HG03025 (cell line): ENCODE measurements around the gene PTBP1.
"Not testable (repeated sequence)": the region's sequence is repeated elsewhere in the genome, so short reads cannot be mapped to it uniquely, and the experiment has no call there.

ENCODE experiments used
- ATAC-seq: cut with Tn5 transposase; IDR thresholded peaks from one replicate; pipeline ENCODE4 v1.9.1; 2021; ENCODE audit warnings: mild to moderate bottlenecking, moderate library complexity; ENCODE audit not compliant: unreplicated experiment, low FRiP score

The PTBP1 gene

DNA sequence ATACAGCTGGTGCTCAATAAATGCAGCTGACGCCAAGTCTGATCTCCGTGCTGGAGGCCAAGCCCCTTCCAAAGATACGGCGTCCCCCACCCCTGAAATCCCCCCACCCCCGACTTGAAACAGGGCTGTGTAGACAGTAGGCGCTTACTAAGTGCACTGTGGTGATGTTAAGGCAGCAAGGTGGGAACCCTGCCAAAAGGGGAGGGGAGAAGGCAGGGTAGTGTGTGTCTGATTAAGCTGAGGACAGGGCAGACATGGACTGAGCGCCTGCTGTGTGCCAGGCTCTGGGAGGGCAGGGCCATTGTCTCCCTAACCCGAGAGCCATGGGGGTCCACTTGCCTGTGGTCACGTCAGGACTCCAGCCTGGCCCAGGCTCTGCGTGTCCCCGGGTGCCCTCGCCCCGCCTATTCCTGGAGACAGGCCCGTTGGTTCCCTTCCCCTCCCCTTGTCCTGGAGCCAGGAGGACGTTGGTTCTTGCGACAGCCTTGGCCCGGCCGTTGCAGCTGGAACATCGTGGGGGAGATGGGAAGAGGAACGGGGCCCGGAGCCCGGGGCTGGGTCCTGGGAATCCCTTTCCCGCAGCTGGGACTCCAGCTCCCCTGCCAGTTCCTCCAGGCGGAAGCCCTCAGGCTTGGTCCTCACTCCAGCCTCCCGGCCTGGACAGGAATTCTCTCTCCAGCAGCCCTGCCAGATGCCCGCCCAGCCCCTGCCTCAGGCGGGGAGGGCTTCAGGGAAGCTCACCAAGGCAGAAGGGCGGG, 53.1 kb downstream of the PTBP1 start:
- ATAC-seq, result no peak

- ATAC-seq, result no peak
Observed at GRCh38 chr19:850979-851335, 53.7 kb downstream of the PTBP1 start.

DNA sequence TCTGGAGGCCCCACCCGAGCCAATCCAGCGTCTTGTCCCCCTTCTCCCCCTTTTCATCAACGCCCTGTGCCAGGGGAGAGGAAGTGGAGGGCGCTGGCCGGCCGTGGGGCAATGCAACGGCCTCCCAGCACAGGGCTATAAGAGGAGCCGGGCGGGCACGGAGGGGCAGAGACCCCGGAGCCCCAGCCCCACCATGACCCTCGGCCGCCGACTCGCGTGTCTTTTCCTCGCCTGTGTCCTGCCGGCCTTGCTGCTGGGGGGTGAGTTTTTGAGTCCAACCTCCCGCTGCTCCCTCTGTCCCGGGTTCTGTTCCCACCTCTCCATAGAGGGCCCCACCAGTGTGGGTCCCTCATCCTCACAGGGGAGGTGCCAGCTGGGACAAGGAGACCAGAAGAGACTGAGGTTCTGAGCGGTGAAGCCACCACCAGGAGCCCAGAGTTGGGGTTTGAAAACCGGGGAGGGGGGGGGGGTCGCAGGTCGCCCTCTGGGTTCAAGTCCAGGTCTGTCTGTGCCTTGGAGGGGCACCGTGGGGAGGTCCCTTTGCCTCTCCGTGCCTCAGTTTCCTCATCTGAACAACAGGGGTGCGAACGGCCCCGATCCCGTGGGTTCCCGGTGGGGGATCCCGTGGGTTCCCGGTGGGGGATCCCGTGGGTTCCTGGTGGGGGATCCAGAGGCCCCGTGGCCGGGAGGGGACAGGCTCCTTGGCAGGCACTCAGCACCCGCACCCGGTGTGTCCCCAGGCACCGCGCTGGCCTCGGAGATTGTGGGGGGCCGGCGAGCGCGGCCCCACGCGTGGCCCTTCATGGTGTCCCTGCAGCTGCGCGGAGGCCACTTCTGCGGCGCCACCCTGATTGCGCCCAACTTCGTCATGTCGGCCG, 55.1 kb downstream of the PTBP1 start, which contains the start of gene ELANE:
Gene ELANE (plus strand): TSS at position 168 of the 878 bp plus-strand sequence. CDS start 26 bp downstream, at position 194.
- ATAC-seq, result no peak

DNA sequence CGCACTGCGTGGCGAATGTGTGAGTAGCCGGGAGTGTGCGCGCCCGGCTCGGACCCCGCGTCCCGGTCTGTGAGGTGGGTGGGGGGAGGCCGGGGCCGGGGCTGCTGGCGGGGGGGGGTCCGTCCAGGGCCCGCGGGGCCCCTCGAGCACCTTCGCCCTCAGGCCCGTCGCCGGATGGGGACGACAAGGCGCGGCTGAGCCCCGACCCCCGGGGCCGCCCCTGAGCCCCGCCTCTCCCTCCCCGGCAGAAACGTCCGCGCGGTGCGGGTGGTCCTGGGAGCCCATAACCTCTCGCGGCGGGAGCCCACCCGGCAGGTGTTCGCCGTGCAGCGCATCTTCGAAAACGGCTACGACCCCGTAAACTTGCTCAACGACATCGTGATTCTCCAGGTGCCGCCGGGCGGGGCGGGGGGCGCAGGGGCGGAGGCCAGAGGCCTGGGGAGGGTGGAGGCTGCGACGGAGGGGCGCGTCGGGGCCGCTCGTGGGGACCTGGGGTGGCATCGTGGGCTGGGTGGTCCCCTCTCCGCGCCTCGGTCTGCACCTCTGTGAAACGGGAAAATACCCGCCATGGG, 55.8 kb downstream of the PTBP1 start:
- ATAC-seq, result no peak

- not testable (repeated sequence) for ATAC-seq
Observed at GRCh38 chr19:853614-854220, 56.5 kb downstream of the PTBP1 start.

GRCh38 chr19:854549-854948, 57.3 kb downstream of the PTBP1 start:
- ATAC-seq, result no peak

- ATAC-seq, result no peak
Observed at GRCh38 chr19:855142-855541, 57.9 kb downstream of the PTBP1 start.

DNA sequence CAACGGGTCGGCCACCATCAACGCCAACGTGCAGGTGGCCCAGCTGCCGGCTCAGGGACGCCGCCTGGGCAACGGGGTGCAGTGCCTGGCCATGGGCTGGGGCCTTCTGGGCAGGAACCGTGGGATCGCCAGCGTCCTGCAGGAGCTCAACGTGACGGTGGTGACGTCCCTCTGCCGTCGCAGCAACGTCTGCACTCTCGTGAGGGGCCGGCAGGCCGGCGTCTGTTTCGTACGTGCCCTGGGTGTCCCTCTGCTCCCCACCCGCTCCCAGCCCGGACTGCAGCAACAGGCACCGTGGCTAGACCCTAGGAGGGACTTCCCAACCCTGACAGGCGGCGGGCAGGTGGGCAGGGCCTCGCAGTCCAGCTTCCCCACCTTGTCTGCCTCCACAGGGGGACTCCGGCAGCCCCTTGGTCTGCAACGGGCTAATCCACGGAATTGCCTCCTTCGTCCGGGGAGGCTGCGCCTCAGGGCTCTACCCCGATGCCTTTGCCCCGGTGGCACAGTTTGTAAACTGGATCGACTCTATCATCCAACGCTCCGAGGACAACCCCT, 58.4 kb downstream of the PTBP1 start:
- no peak for ATAC-seq

DNA sequence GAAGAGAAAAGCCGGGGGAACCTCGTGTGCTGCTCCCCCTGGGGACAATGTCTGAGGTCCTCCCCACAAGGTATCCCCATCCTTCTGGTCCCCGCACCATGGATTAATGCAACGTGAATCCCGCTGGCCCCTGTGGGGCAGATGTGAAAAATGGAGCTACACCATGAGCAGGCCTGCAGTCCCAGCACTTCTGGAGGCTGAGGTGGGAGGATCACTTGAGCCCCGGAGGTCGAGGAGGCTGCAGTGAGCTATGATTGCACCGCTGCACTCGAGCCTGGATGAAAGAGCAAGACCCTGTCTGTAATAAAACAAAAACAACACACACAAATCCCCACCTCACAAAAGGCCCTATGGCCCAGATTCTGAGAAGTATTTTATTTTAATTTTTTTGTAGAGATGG, 61.0 kb downstream of the PTBP1 start:
- ATAC-seq, result no peak

DNA sequence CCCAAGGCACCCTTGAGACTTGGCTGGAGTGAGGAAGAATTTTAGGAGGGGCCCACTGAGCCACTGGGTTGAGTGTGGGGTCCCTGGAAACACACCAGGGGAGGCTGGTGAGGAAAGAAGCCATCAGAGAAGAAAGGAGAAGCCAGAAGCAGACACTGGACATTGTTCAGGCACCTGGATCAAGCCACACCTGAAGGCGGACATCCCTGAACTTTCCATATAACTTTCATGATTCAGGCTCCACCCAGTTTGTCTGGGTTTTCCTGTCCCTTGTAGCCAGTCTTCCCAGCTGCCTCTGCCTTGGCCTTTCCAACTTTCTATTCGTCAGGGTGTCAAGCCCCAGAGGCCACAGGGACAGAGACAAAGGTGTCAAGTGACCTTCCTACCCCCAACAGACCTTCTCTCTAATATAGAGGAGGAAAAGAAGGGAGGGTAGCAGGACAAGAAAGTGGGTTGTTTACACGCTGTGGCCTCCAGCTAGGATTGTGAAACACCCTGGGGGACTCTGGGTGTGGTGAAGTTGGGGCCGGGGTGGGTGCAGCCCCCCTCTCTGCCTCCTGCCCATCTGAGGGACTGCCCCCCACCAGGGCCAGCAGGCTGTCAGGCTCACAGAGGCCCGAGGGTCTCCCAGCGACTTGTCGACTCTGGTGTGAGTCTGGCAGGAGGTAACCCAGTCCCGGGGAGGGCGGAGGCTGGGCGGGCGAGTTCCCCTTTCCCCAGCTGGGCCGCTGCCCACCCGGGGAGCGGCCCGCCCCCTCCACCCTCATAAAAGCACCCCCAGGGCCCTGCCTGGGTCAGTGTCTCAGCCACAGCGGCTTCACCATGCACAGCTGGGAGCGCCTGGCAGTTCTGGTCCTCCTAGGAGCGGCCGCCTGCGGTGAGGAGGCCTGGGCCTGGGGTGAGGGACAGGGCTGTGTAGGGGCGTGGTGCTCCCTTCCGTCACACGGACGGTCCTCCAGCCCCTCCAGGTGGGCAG, 61.9 kb downstream of the PTBP1 start, which contains the start of gene CFD:
Gene CFD (plus strand): TSS at position 797 of the 976 bp plus-strand sequence. CDS start 26 bp downstream, at position 823.
- ATAC-seq, result no peak

DNA sequence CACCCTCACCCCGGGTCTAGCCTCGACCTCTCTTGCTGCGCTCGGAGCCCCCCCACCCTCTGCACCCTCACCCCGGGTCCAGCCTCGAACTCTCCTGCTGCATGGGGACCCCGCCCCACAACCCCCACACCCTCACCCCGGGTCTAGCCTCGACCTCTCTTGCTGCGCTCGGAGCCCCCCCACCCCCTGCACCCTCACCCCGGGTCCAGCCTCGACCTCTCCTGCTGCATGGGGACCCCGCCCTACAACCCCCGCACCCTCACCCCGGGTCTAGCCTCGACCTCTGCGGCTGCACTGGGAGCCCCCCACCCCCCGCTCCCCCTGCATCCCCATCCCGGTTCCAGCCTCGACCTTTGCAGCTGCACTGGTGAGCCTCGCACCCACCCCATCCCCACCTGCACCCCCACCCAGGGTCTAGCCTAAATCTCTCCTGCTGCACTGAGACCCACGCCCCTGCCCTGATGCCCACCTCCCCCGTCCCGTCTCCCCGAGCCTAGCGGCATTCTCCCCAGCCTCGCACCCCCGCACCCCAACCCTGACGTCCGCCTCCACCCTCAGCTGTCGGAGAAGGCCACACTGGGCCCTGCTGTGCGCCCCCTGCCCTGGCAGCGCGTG, 64.0 kb downstream of the PTBP1 start:
- ATAC-seq, result no peak
